ENCODE data around the gene ST3GAL3.

The ST3GAL3 gene

GRCh38 chr1:43980255-43981134 is 273.2 kb downstream of the ST3GAL3 start:
- no peak for DNase-seq (ENCODE audit: low read depth, low spot score)
